ENCODE measurements around the gene SLC9A8.
A peak's percentile ranks its signal among the peaks of the same experiment; 100 is the strongest.

SLC9A8 gene

DNA sequence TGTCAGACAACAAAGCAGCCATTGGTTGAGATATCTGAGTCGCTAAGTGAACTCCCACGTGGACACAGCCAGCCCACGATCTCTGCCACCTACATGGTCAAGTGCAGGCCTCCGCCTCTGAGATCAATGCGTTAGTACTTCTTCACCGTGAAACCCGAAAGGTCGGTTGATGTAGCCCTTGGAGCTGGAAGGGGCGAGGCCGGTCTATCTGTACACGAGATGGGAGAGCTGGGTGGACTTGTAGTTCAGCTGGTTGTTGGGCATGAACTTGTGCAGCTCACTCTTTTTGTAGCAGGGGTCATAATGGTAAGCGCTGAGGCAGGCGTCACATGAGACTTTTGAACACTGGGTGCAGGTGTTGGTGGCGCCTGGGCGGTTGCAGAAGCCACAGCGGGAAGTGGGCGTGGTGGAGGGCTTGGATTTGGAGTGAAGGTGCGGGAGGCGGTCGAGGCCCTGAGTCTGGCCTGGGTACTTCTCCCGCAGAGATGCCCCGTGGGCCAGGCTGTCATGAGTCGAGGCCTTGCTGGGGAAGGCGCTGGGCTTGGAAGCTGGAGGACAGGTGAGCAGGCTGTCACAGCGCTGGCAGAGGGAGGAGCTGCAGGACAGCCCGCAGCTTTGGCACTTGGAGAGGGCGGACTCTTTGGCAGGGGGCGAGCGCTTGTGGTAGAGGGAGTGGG, 92.9 kb downstream of the SLC9A8 start:
- H3K4me3 ChIP-seq (ENCODE audit: low read depth, low read length), result no peak overlapping the region
- TF ChIP-seq CTCF (IDR thresholded peaks at IDR 0.05; ENCODE audit: control insufficient read depth, extremely low read depth, insufficient read depth), result no peak
- DNase-seq (ENCODE audit: low read depth), result no peak

GRCh38 chr20:49906101-49906604, 93.5 kb downstream of the SLC9A8 start:
- no peak for TF ChIP-seq CTCF (IDR thresholded peaks at IDR 0.05; ENCODE audit: control insufficient read depth, extremely low read depth, insufficient read depth)
- no peak overlapping the region for H3K4me3 ChIP-seq (ENCODE audit: low read depth, low read length)
- DNase-seq (ENCODE audit: low read depth), result no peak

- no peak overlapping the region for H3K4me3 ChIP-seq (ENCODE audit: low read depth, low read length)
- TF ChIP-seq CTCF (IDR thresholded peaks at IDR 0.05; ENCODE audit: control insufficient read depth, extremely low read depth, insufficient read depth), result no peak
- DNase-seq (ENCODE audit: low read depth), result no peak
Observed at GRCh38 chr20:49906615-49907154, 94.1 kb downstream of the SLC9A8 start.

DNA sequence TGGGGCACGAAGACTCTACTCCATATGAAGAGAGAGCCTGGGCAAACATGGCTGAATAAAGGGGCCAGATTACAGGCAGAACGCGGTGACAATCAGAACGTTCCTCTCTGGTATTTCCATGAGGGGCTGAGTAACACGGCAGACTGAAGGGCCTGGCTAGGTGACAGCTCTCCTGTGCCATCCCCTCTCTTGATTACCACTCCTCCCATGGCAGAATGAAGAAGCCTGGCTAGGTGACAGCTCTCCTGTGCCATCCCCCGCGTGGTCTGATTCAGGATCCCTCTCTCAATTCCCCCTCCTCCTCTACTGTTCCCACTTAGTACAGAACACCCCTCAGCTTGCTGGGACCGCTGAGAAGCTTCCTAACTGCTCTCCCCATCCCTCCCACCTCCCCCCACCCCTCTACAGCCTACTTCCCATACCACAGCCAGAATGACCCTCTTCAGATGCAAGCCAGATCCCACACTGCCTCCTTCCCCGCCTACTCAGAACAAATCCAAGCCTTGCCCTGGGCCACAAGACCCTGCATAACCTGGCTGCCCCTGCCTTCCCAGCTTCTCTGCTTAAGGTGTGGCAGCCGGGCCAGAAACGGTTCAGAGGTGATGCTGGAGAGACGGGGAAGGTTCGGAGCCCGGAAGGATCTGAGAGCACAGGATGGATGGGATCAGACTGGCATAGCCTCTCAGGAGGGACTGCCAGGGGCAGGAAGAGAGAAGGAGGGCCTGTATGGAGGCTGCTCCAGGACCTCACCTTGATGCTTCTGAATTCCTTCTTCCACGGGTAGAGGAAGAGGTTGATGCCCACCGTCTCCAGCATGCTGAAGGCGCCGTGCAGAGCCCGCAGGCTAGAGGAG, 95.0 kb downstream of the SLC9A8 start:
- TF ChIP-seq CTCF (IDR thresholded peaks at IDR 0.05; ENCODE audit: control insufficient read depth, extremely low read depth, insufficient read depth), result no peak
- H3K4me3 ChIP-seq (ENCODE audit: low read depth, low read length), result 0 out of 2 replicates have a peak overlapping the region, but pooled peaks have one; percentile 13
- no peak for DNase-seq (ENCODE audit: low read depth)

GRCh38 chr20:49908258-49908565, 95.6 kb downstream of the SLC9A8 start:
- H3K4me3 ChIP-seq (ENCODE audit: low read depth, low read length), result 0 out of 2 replicates have a peak overlapping the region, but pooled peaks have one; percentile 13
- 0 out of 2 replicates have a peak, but pooled peaks have one; percentile 8 for TF ChIP-seq CTCF (IDR thresholded peaks at IDR 0.05; ENCODE audit: control insufficient read depth, extremely low read depth, insufficient read depth)
- peak; percentile 63 for DNase-seq (ENCODE audit: low read depth)

- H3K4me3 ChIP-seq (ENCODE audit: low read depth, low read length), result peak overlapping the region; percentile 32
- TF ChIP-seq CTCF (IDR thresholded peaks at IDR 0.05; ENCODE audit: control insufficient read depth, extremely low read depth, insufficient read depth), result peak; percentile 44
- DNase-seq (ENCODE audit: low read depth), result peak; percentile 58
Observed at GRCh38 chr20:49909499-49910339, 97.1 kb downstream of the SLC9A8 start.

Measured in LNCaP clone FGC (cell line).